ENCODE data around the gene RELN.

RELN gene

GRCh38 chr7:103577059-103577458, 412.4 kb downstream of the RELN start:
- TF ChIP-seq, protein P1, sequence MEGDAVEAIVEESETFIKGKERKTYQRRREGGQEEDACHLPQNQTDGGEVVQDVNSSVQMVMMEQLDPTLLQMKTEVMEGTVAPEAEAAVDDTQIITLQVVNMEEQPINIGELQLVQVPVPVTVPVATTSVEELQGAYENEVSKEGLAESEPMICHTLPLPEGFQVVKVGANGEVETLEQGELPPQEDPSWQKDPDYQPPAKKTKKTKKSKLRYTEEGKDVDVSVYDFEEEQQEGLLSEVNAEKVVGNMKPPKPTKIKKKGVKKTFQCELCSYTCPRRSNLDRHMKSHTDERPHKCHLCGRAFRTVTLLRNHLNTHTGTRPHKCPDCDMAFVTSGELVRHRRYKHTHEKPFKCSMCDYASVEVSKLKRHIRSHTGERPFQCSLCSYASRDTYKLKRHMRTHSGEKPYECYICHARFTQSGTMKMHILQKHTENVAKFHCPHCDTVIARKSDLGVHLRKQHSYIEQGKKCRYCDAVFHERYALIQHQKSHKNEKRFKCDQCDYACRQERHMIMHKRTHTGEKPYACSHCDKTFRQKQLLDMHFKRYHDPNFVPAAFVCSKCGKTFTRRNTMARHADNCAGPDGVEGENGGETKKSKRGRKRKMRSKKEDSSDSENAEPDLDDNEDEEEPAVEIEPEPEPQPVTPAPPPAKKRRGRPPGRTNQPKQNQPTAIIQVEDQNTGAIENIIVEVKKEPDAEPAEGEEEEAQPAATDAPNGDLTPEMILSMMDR (IDR thresholded peaks at IDR 0.05; ENCODE audit: low read depth, low read length, missing control alignments), result no peak
- Histone ChIP-seq H3K4me3 (ENCODE audit: low read depth, low read length) (no peak overlapping the region), H3K36me3 (replicated peaks) (no peaks in the 10 kb centered on the region), H3K27me3 (replicated peaks) (no peaks in the 10 kb centered on the region), H3K27ac (no peak overlapping the region)
- DNase-seq, result no peak
- in situ Hi-C loops (cut with HindIII; ENCODE audit: low pct_ligation_motif_present, low sequenced_read_pairs), result no loop called here

DNA sequence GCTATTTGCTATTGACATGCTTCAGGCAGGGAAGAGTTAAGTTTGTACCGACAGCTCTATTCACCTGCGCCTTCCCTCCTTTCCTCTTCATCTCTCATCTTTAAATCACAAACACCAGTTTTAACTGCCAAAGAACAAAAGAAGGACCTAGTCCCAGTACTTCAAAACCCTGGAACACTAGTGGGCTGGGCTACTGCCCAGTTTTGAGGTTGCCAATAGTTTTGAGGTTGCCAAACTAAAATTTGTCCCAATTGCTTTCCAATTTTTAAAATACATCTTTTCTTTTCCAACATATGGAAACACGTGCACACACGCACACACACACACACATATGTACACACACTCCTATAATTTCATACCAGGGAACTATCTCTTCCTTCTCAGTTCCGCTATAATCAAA, 412.8 kb downstream of the RELN start:
- H3K4me3 ChIP-seq (ENCODE audit: low read depth, low read length), result no peak overlapping the region
- TF ChIP-seq, protein P1 (IDR thresholded peaks at IDR 0.05; ENCODE audit: low read depth, low read length, missing control alignments), result no peak
- H3K27ac ChIP-seq, result no peak overlapping the region
- no peaks in the 10 kb centered on the region for H3K27me3 ChIP-seq (replicated peaks)
- in situ Hi-C loops (cut with HindIII; ENCODE audit: low pct_ligation_motif_present, low sequenced_read_pairs), result no loop called here
- no peaks in the 10 kb centered on the region for H3K36me3 ChIP-seq (replicated peaks)
- DNase-seq, result no peak

DNA sequence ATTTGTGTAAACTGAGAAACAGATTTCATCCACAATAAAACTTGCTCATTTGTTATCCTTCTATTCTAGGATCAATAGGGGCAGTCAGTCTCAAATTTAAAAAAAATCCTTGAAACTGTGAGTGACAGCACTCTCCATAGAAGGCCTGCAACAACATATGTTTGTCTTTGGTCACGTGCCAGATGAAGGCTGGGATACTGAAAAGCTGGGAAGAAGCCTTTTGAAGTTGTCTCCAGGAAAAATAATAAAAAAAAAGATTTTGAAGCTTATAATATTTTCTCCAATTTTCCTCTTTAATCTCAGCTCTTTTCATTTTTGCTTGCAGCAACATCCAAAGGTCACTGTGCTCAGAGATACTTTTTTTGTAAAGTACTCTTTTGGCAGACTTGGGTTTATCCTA, 414.9 kb downstream of the RELN start:
- in situ Hi-C loops (cut with HindIII; ENCODE audit: low pct_ligation_motif_present, low sequenced_read_pairs), result no loop called here
- no peak for DNase-seq
- Histone ChIP-seq H3K27me3 (replicated peaks) (no peaks in the 10 kb centered on the region), H3K4me3 (ENCODE audit: low read depth, low read length) (no peak overlapping the region), H3K27ac (no peak overlapping the region), H3K36me3 (replicated peaks) (no peaks in the 10 kb centered on the region)
- TF ChIP-seq, protein P1 (IDR thresholded peaks at IDR 0.05; ENCODE audit: low read depth, low read length, missing control alignments), result no peak

GRCh38 chr7:103573479-103574058, 415.9 kb downstream of the RELN start:
- no peaks in the 10 kb centered on the region for H3K36me3 ChIP-seq (replicated peaks)
- no peak overlapping the region for H3K4me3 ChIP-seq (ENCODE audit: low read depth, low read length)
- DNase-seq, result no peak
- no peaks in the 10 kb centered on the region for H3K27me3 ChIP-seq (replicated peaks)
- in situ Hi-C loops (cut with HindIII; ENCODE audit: low pct_ligation_motif_present, low sequenced_read_pairs), result no loop called here
- H3K27ac ChIP-seq, result no peak overlapping the region
- TF ChIP-seq, protein P1 (IDR thresholded peaks at IDR 0.05; ENCODE audit: low read depth, low read length, missing control alignments), result peak; percentile 15

- DNase-seq, result no peak
Observed at GRCh38 chr7:103571586-103571985, 417.9 kb downstream of the RELN start.

More at GRCh38 chr7:103571586-103571985, 417.9 kb downstream of the RELN start:
- Histone ChIP-seq H3K4me3 (ENCODE audit: low read depth, low read length) (no peak overlapping the region), H3K36me3 (replicated peaks) (no peaks in the 10 kb centered on the region), H3K27me3 (replicated peaks) (no peaks in the 10 kb centered on the region), H3K27ac (no peak overlapping the region)
- TF ChIP-seq, protein P1 (IDR thresholded peaks at IDR 0.05; ENCODE audit: low read depth, low read length, missing control alignments), result no peak
- in situ Hi-C loops (cut with HindIII; ENCODE audit: low pct_ligation_motif_present, low sequenced_read_pairs), result no loop called here
